Lung (tissue), 12 donors: ENCODE results near the gene CCHCR1. TPM values are rescaled to one million over a fixed set of nuclear protein-coding genes. Genes with fewer than 3 reads are reported as not detected.

Experiments
- ATAC-seq: fragments of 200-7000 bp; cut with Tn5 transposase; one replicate; pipeline ENCODE4 v1.9.1; 2020; ENCODE audit warnings: moderate number of reproducible peaks; ENCODE audit not compliant: insufficient read depth, low FRiP score
- DNase-seq, 3 donors: peaks; one replicate each; pipeline ENCODE4 v3.0.0-alpha.2; 2013 to 2017
- H3K27ac ChIP-seq, 2 donors: one replicate each; pipeline ENCODE4 v1.5.1; 2013; ENCODE audit warnings: mild to moderate bottlenecking in 2 of 2, moderate library complexity in 2 of 2, control low read depth in 1 of 2, inconsistent platforms in 1 of 2, low read depth in 1 of 2, low read length in 1 of 2
- H3K27me3 ChIP-seq, 3 donors: one replicate each; pipeline ENCODE4 v1.5.1; 2013; ENCODE audit warnings: low read length in 2 of 3; ENCODE audit not compliant: control insufficient read depth in 3 of 3, insufficient read depth in 3 of 3
- H3K36me3 ChIP-seq, 4 donors: one replicate each; pipeline ENCODE4 v1.5.1; 2013; ENCODE audit warnings: low read length in 4 of 4, mild to moderate bottlenecking in 1 of 4, moderate library complexity in 1 of 4; ENCODE audit not compliant: control insufficient read depth in 4 of 4, insufficient read depth in 4 of 4
- H3K4me1 ChIP-seq, 5 donors: one replicate each; pipeline ENCODE4 v1.5.1; 2013; ENCODE audit warnings: low read length in 5 of 5, mild to moderate bottlenecking in 2 of 5, moderate library complexity in 1 of 5; ENCODE audit not compliant: control insufficient read depth in 5 of 5, insufficient read depth in 5 of 5
- H3K4me3 ChIP-seq: one replicate; pipeline ENCODE4 v1.5.1; 2013; ENCODE audit warnings: mild to moderate bottlenecking, control low read depth, moderate library complexity
- H3K9ac ChIP-seq, 2 donors: one replicate each; pipeline ENCODE4 v1.5.1; 2013; ENCODE audit warnings: low read length in 2 of 2, control low read depth in 1 of 2; ENCODE audit not compliant: insufficient read depth in 1 of 2
- H3K9me3 ChIP-seq, 4 donors: one replicate each; pipeline ENCODE4 v1.5.1; 2013; ENCODE audit warnings: low read length in 3 of 4, mild to moderate bottlenecking in 1 of 4, moderate library complexity in 1 of 4; ENCODE audit not compliant: control insufficient read depth in 4 of 4, insufficient read depth in 3 of 4
- CTCF ChIP-seq: IDR thresholded peaks from 2 replicates; pipeline ENCODE4 v1.5.1; 2012; ENCODE audit warnings: mild to moderate bottlenecking; ENCODE audit errors: control extremely low read depth, extremely low read depth
- WGBS, 2 donors: extraction: QIAGEN DNeasy Blood & Tissue Kit; methylation state at CpG; one replicate each; pipeline ENCODE4 v1.1.7; 2013; 5-methylcytosine and 5-hydroxymethylcytosine counted together
- polyA plus RNA-seq, 2 donors: library from polyadenylated mRNA; stranded (reverse); fragments of 200-250 nt; gene quantifications; one replicate each; pipeline ENCODE4 v1.2.1, GENCODE V29; 2013
- total RNA-seq, 2 donors: library from RNA; depleted of rRNA in 1 of 2; stranded (reverse); fragments of >200 nt in 1 of 2; gene quantifications; one replicate each; pipeline ENCODE4 v1.2.1, GENCODE V29; 2014 to 2021
- donor health status: control.
- donor health status: control.
- donor health status: Bipolar disorder and iron deficiency.
- donor health status: healthy.
- donor health status: DM: yes; HTN: yes; CAD: no.

CCHCR1 gene
- total and polyA plus RNA-seq, 4 donors = 11.0 to 32.8 (median 17.2) TPM

- H3K27ac ChIP-seq = no peak overlapping the region
- 54 to 56% methylated on average over 8 of the region's 8 CpGs for WGBS, 2 donors
- peak in 1 of 3 donors; percentile 10 for DNase-seq
- peaks cover 0 to 10% (median 4%) of the 10 kb centered on the region in 5 donors for H3K4me1 ChIP-seq
- no peak for ATAC-seq
- no peak for TF ChIP-seq CTCF
- H3K27me3 ChIP-seq = no peaks in the 10 kb centered on the region
- no peak overlapping the region for H3K4me3 ChIP-seq
- no peak overlapping the region for H3K9ac ChIP-seq
- H3K36me3 ChIP-seq = no peaks in the 10 kb centered on the region
- H3K9me3 ChIP-seq = no peaks in the 10 kb centered on the region
Observed at GRCh38 chr6:31178143-31179041, 20.8 kb upstream of the CCHCR1 start.

GRCh38 chr6:31175971-31176370 lies 18.4 kb upstream of the CCHCR1 start:
- Histone ChIP-seq H3K27ac (no peak overlapping the region), H3K9ac (no peak overlapping the region), H3K4me3 (no peak overlapping the region), H3K4me1 (peaks cover 0 to 13% (median 4%) of the 10 kb centered on the region in 5 donors), H3K27me3 (no peaks in the 10 kb centered on the region), H3K9me3 (no peaks in the 10 kb centered on the region), H3K36me3 (no peaks in the 10 kb centered on the region)
- no peak for TF ChIP-seq CTCF
- DNase-seq (peak; percentile 47 to 79 (median 73)), ATAC-seq (no peak)
- WGBS, 2 donors = 79 to 80% methylated on average over 3 of the region's 3 CpGs

- no peak for ATAC-seq
- no peak for DNase-seq
- no peak for TF ChIP-seq CTCF
- Histone ChIP-seq H3K4me3 (no peak overlapping the region), H3K4me1 (peaks cover 0 to 13% (median 4%) of the 10 kb centered on the region in 5 donors), H3K9me3 (no peaks in the 10 kb centered on the region), H3K27ac (no peak overlapping the region), H3K27me3 (no peaks in the 10 kb centered on the region), H3K36me3 (no peaks in the 10 kb centered on the region), H3K9ac (no peak overlapping the region)
- 87 to 91% methylated on average over 5 of the region's 5 CpGs for whole genome bisulfite sequencing, 2 donors
Observed at GRCh38 chr6:31174378-31174777, 16.8 kb upstream of the CCHCR1 start.
